SK-N-MC (cell line): ENCODE measurements around the gene ANK3.

Experiments used
- EZH2 ChIP-seq: fragments of 200-600 bp; sonication (generic); IDR thresholded peaks from one replicate; pipeline ENCODE4 v1.6.1; 2017; ENCODE audit warnings: antibody characterized with exemption
- FOXP2 ChIP-seq: optimal IDR thresholded peaks from 2 replicates; pipeline ENCODE3; 2011; ENCODE audit warnings: mild to moderate bottlenecking, moderate library complexity; ENCODE audit not compliant: insufficient read depth; ENCODE audit errors: extremely low read length, control extremely low read depth
- POLR2AphosphoS5 ChIP-seq: IDR thresholded peaks from 2 replicates; pipeline ENCODE4 v1.6.1; 2012; ENCODE audit warnings: mild to moderate bottlenecking, low read depth, low read length, borderline replicate concordance

DNA sequence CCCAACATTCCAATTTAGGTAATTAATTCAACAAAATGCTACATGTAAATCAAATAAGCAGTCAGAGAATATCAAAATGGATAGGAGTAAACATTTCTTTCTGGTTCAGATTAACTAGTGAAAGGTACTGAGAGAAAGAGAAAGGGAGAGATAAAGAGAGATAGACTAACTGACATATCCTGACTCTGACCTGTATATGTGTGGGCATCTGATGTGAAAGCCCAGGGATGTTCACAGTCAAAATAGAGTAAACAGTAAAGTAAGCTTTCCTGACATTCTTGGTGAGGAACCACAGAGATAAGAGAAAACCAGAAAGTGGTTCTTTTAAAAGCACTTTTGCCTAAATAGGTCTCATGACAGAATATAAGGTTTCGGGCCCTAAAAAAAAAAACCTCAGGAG, 37.5 kb upstream of the ANK3 start:
- TF ChIP-seq POLR2AphosphoS5 (no peak), EZH2 (no peak), FOXP2 (no peak)
